IPS-18a (cell line): ENCODE data around the gene MYEF2.

Experiments used
- H3K27ac ChIP-seq: one replicate; pipeline ENCODE4 v1.5.1; 2013; ENCODE audit warnings: low read length
- H3K27me3 ChIP-seq: one replicate; pipeline ENCODE4 v1.6.1; 2013; ENCODE audit warnings: mild to moderate bottlenecking, low read length; ENCODE audit not compliant: control insufficient read depth, insufficient read depth
- H3K36me3 ChIP-seq: one replicate; pipeline ENCODE4 v1.6.1; 2013; ENCODE audit warnings: low read depth, low read length; ENCODE audit not compliant: control insufficient read depth
- H3K4me1 ChIP-seq: one replicate; pipeline ENCODE4 v1.6.1; 2013; ENCODE audit warnings: low read depth, low read length; ENCODE audit not compliant: control insufficient read depth
- H3K4me3 ChIP-seq: one replicate; pipeline ENCODE4 v1.5.1; 2013; ENCODE audit warnings: low read length
- H3K9ac ChIP-seq: one replicate; pipeline ENCODE4 v1.6.1; 2013; ENCODE audit warnings: mild to moderate bottlenecking, low read length, moderate library complexity
- H3K9me3 ChIP-seq: one replicate; pipeline ENCODE4 v1.6.1; 2013; ENCODE audit warnings: low read depth, low read length; ENCODE audit not compliant: control insufficient read depth

MYEF2 gene

GRCh38 chr15:48143856-48144255 lies 34.2 kb downstream of the MYEF2 start:
- no peaks in the 10 kb centered on the region for H3K9me3 ChIP-seq
- H3K9ac ChIP-seq = no peak overlapping the region
- H3K4me1 ChIP-seq = no peaks in the 10 kb centered on the region
- H3K36me3 ChIP-seq = peaks cover 51% of the 10 kb centered on the region
- no peaks in the 10 kb centered on the region for H3K27me3 ChIP-seq
- no peak overlapping the region for H3K27ac ChIP-seq
- no peak overlapping the region for H3K4me3 ChIP-seq

- no peaks in the 10 kb centered on the region for H3K36me3 ChIP-seq
- no peak overlapping the region for H3K9ac ChIP-seq
- H3K4me1 ChIP-seq = no peaks in the 10 kb centered on the region
- no peak overlapping the region for H3K27ac ChIP-seq
- H3K27me3 ChIP-seq = no peaks in the 10 kb centered on the region
- no peaks in the 10 kb centered on the region for H3K9me3 ChIP-seq
- H3K4me3 ChIP-seq = no peak overlapping the region
Observed at GRCh38 chr15:48132874-48133273, 45.2 kb downstream of the MYEF2 start.

- no peak overlapping the region for H3K4me3 ChIP-seq
- no peaks in the 10 kb centered on the region for H3K27me3 ChIP-seq
- no peaks in the 10 kb centered on the region for H3K9me3 ChIP-seq
- H3K36me3 ChIP-seq = no peaks in the 10 kb centered on the region
- H3K4me1 ChIP-seq = no peaks in the 10 kb centered on the region
- no peak overlapping the region for H3K9ac ChIP-seq
- H3K27ac ChIP-seq = no peak overlapping the region
Observed at GRCh38 chr15:48131324-48131723, 46.8 kb downstream of the MYEF2 start.

GRCh38 chr15:48126667-48127355 lies 51.3 kb downstream of the MYEF2 start:
- Histone ChIP-seq H3K9me3 (no peaks in the 10 kb centered on the region), H3K27ac (no peak overlapping the region), H3K27me3 (no peaks in the 10 kb centered on the region), H3K9ac (no peak overlapping the region), H3K4me1 (peaks cover 4% of the 10 kb centered on the region), H3K36me3 (no peaks in the 10 kb centered on the region), H3K4me3 (no peak overlapping the region)

- Histone ChIP-seq H3K4me1 (peaks cover 4% of the 10 kb centered on the region), H3K27me3 (no peaks in the 10 kb centered on the region), H3K36me3 (no peaks in the 10 kb centered on the region), H3K9me3 (no peaks in the 10 kb centered on the region), H3K27ac (no peak overlapping the region), H3K9ac (no peak overlapping the region), H3K4me3 (no peak overlapping the region)
Observed at GRCh38 chr15:48121849-48122248, 56.2 kb downstream of the MYEF2 start.

GRCh38 chr15:48120745-48121144 lies 57.4 kb downstream of the MYEF2 start, which contains the start of gene SLC24A5:
SLC24A5 (plus strand) TSS chr15:48120990; CDS start chr15:48121045, 55 bp downstream.
- H3K9ac ChIP-seq = no peak within 1 kb of the TSS
- H3K27me3 ChIP-seq = no peaks in the 10 kb centered on the region
- H3K4me1 ChIP-seq = peaks cover 4% of the 10 kb centered on the region
- no peaks in the 10 kb centered on the region for H3K36me3 ChIP-seq
- H3K4me3 ChIP-seq = no peak within 1 kb of the TSS
- no peak within 1 kb of the TSS for H3K27ac ChIP-seq
- no peaks in the 10 kb centered on the region for H3K9me3 ChIP-seq

GRCh38 chr15:48119277-48119676 lies 58.8 kb downstream of the MYEF2 start:
- no peak overlapping the region for H3K27ac ChIP-seq
- no peak overlapping the region for H3K9ac ChIP-seq
- peaks cover 4% of the 10 kb centered on the region for H3K4me1 ChIP-seq
- no peak overlapping the region for H3K4me3 ChIP-seq
- no peaks in the 10 kb centered on the region for H3K36me3 ChIP-seq
- H3K9me3 ChIP-seq = no peaks in the 10 kb centered on the region
- no peaks in the 10 kb centered on the region for H3K27me3 ChIP-seq

- Histone ChIP-seq H3K4me1 (no peaks in the 10 kb centered on the region), H3K36me3 (no peaks in the 10 kb centered on the region), H3K27me3 (no peaks in the 10 kb centered on the region), H3K4me3 (no peak overlapping the region), H3K27ac (no peak overlapping the region), H3K9ac (no peak overlapping the region), H3K9me3 (no peaks in the 10 kb centered on the region)
Observed at GRCh38 chr15:48112242-48112641, 65.9 kb downstream of the MYEF2 start.

GRCh38 chr15:48109856-48110531 lies 68.1 kb downstream of the MYEF2 start:
- H3K9me3 ChIP-seq = no peaks in the 10 kb centered on the region
- H3K36me3 ChIP-seq = no peaks in the 10 kb centered on the region
- H3K4me1 ChIP-seq = no peaks in the 10 kb centered on the region
- no peaks in the 10 kb centered on the region for H3K27me3 ChIP-seq
- no peak overlapping the region for H3K27ac ChIP-seq
- H3K9ac ChIP-seq = no peak overlapping the region
- no peak overlapping the region for H3K4me3 ChIP-seq

GRCh38 chr15:48109212-48109611 lies 68.9 kb downstream of the MYEF2 start:
- H3K27me3 ChIP-seq = no peaks in the 10 kb centered on the region
- no peaks in the 10 kb centered on the region for H3K36me3 ChIP-seq
- H3K4me3 ChIP-seq = no peak overlapping the region

GRCh38 chr15:48105936-48106335 lies 72.2 kb downstream of the MYEF2 start:
- Histone ChIP-seq H3K27ac (no peak overlapping the region), H3K36me3 (no peaks in the 10 kb centered on the region), H3K4me3 (no peak overlapping the region), H3K9me3 (no peaks in the 10 kb centered on the region), H3K9ac (no peak overlapping the region), H3K27me3 (no peaks in the 10 kb centered on the region), H3K4me1 (no peaks in the 10 kb centered on the region)

More at GRCh38 chr15:48109212-48109611, 68.9 kb downstream of the MYEF2 start:
- Histone ChIP-seq H3K4me1 (no peaks in the 10 kb centered on the region), H3K9ac (no peak overlapping the region), H3K9me3 (no peaks in the 10 kb centered on the region), H3K27ac (no peak overlapping the region)

GRCh38 chr15:48103647-48104046 lies 74.4 kb downstream of the MYEF2 start:
- H3K4me1 ChIP-seq = no peaks in the 10 kb centered on the region
- H3K9me3 ChIP-seq = no peaks in the 10 kb centered on the region
- H3K36me3 ChIP-seq = no peaks in the 10 kb centered on the region
- no peak overlapping the region for H3K9ac ChIP-seq
- no peak overlapping the region for H3K27ac ChIP-seq
- no peaks in the 10 kb centered on the region for H3K27me3 ChIP-seq
- no peak overlapping the region for H3K4me3 ChIP-seq
